HepG2 (cell line): ENCODE data around the gene CPM. TPM values are rescaled to one million over a fixed set of nuclear protein-coding genes. Genes with fewer than 3 reads are reported as not detected.

Experiments used
- ATAC-seq: fragments of 200-7000 bp; cut with Tn5 transposase; 3 replicates; pipeline ENCODE4 v1.9.1; 2020; ENCODE audit warnings: mild to moderate bottlenecking, moderate library complexity
- BruUV-seq: library from RNA; stranded (reverse); fragments of 400-500 nt; replicated peaks from 2 replicates; lab custom pipeline; 2021; lab: Mats Ljungman, UMichigan
- CTCF ChIA-PET: fragments of 300-600 bp; formaldehyde crosslinking; extraction: SDS; loops from one replicate; lab custom pipeline; 2021; ENCODE audit warnings: low total read pairs, inconsistent platforms, low intra/inter-chr PET ratio; lab: Yijun Ruan, JAX
- POLR2A ChIA-PET: fragments of 350-600 bp; sonication (Branson Sonifier 250); formaldehyde crosslinking; loops from one replicate; lab custom pipeline; 2020; ENCODE audit warnings: antibody characterized with exemption, inconsistent platforms; lab: Yijun Ruan, JAX
- DNase-seq: peaks from one replicate; pipeline ENCODE4 v3.0.0-alpha.2; 2015; ENCODE audit warnings: low spot score
- FAIRE-seq: peaks from 3 replicates; lab custom pipeline; 2011; peaks lifted over from hg19 to GRCh38; lab: Jason Lieb, UNC
- H2AFZ ChIP-seq: one replicate; pipeline ENCODE4 v1.6.1; 2011; ENCODE audit warnings: low read length, inconsistent platforms
- H3K27ac ChIP-seq: fragments of 300-600 bp; 3 replicates; pipeline ENCODE4 v1.8.0; 2011; ENCODE audit warnings: mixed run types, mild to moderate bottlenecking, mixed read lengths, low read length, inconsistent platforms; ENCODE audit not compliant: insufficient read depth; ENCODE audit errors: extremely low read length
- H3K27me3 ChIP-seq, 2 experiments: fragments of 200-600 bp in 1 of 2; 2 replicates in 1 of 2; 3 replicates in 1 of 2; pipeline versions ENCODE4 v1.6.0 to v1.8.0; 2011; ENCODE audit warnings: low read length in 2 of 2, mild to moderate bottlenecking in 2 of 2, moderate library complexity in 2 of 2, inconsistent platforms in 1 of 2; ENCODE audit not compliant: insufficient read depth in 2 of 2, control insufficient read depth in 1 of 2
- H3K36me3 ChIP-seq, 2 experiments: fragments of 200-600 bp in 1 of 2; replicated peaks in 1 of 2; 2 replicates in 1 of 2; 3 replicates in 1 of 2; pipeline versions ENCODE4 v1.5.1 to v1.8.0; 2011; ENCODE audit warnings: low read length in 2 of 2, inconsistent platforms in 1 of 2; ENCODE audit not compliant: insufficient read depth in 2 of 2, control insufficient read depth in 1 of 2
- H3K4me1 ChIP-seq: 2 replicates; pipeline ENCODE4 v1.5.1; 2012; ENCODE audit warnings: low read length, inconsistent platforms; ENCODE audit not compliant: insufficient read depth
- H3K4me2 ChIP-seq: 2 replicates; pipeline ENCODE4 v1.6.0; 2011; ENCODE audit warnings: low read depth, low read length, inconsistent platforms
- H3K4me3 ChIP-seq, 3 experiments: fragments of 200-600 bp in 1 of 3; sonication (generic), shearing (Covaris generic) in 1 of 3; replicated peaks in 1 of 3; 2 replicates each; pipeline ENCODE4 v1.5.1; 2011 to 2016; ENCODE audit warnings: low read length in 3 of 3, inconsistent platforms in 2 of 3, low read depth in 2 of 3, mild to moderate bottlenecking in 2 of 3, control low read depth in 1 of 3, mixed read lengths in 1 of 3; ENCODE audit not compliant: insufficient read depth in 1 of 3
- H3K79me2 ChIP-seq: one replicate; pipeline ENCODE4 v1.6.1; 2011; ENCODE audit warnings: low read length, inconsistent platforms; ENCODE audit not compliant: insufficient read depth
- H3K9ac ChIP-seq: 2 replicates; pipeline ENCODE4 v1.6.0; 2011; ENCODE audit warnings: mild to moderate bottlenecking, low read depth, low read length, inconsistent platforms; ENCODE audit not compliant: insufficient read depth
- H3K9me3 ChIP-seq: 2 replicates; pipeline ENCODE4 v1.5.1; 2012; ENCODE audit warnings: mild to moderate bottlenecking, low read length
- H4K20me1 ChIP-seq: 2 replicates; pipeline ENCODE4 v1.6.0; 2011; ENCODE audit warnings: inconsistent platforms, mild to moderate bottlenecking, low read length, moderate library complexity; ENCODE audit not compliant: insufficient read depth
- DNMT1 ChIP-seq: sonication (generic); formaldehyde crosslinking; IDR thresholded peaks from 2 replicates; pipeline ENCODE4 v1.5.1; 2020; ENCODE audit warnings: mild to moderate bottlenecking, missing genetic modification reagents
- GPN1 ChIP-seq: sonication (generic); formaldehyde crosslinking; IDR thresholded peaks from 2 replicates; pipeline ENCODE4 v1.5.1; 2020; ENCODE audit warnings: missing genetic modification reagents, borderline replicate concordance
- HOXD1 ChIP-seq: sonication (generic); formaldehyde crosslinking; IDR thresholded peaks from 2 replicates; pipeline ENCODE4 v1.5.0; 2020; ENCODE audit warnings: missing genetic modification reagents
- JUN ChIP-seq: sonication (generic); formaldehyde crosslinking; IDR thresholded peaks from 2 replicates; pipeline ENCODE4 v1.4.0; 2020; ENCODE audit warnings: mild to moderate bottlenecking, missing genetic modification reagents
- JUNB ChIP-seq: sonication (generic); formaldehyde crosslinking; IDR thresholded peaks from 2 replicates; pipeline ENCODE4 v1.8.0; 2022; ENCODE audit warnings: missing genetic modification reagents, mild to moderate bottlenecking, borderline replicate concordance
- MBD4 ChIP-seq: IDR thresholded peaks from 2 replicates; pipeline ENCODE4 v1.6.1; 2012; ENCODE audit warnings: low read length, inconsistent platforms, borderline replicate concordance
- MBNL3 ChIP-seq: fragments of 250-450 bp; sonication (Bioruptor Pico); conservative IDR thresholded peaks from 2 replicates; pipeline ENCODE4 v1.8.0; 2022; ENCODE audit warnings: mild to moderate bottlenecking, inconsistent platforms
- NCOA1 ChIP-seq: sonication (generic); formaldehyde crosslinking; IDR thresholded peaks from 2 replicates; pipeline ENCODE4 v1.9.0; 2021; ENCODE audit warnings: missing genetic modification reagents
- NFYC ChIP-seq: IDR thresholded peaks from 2 replicates; pipeline ENCODE4 v1.6.1; 2016; ENCODE audit warnings: missing genetic modification reagents, missing compliant biosample characterization
- RFX5 ChIP-seq: IDR thresholded peaks from 2 replicates; pipeline ENCODE4 v1.6.1; 2011; ENCODE audit warnings: low read depth, low read length, improper control_type of control experiment
- SMAD1 ChIP-seq: sonication (generic); formaldehyde crosslinking; IDR thresholded peaks from 2 replicates; pipeline ENCODE4 v1.4.0; 2020; ENCODE audit warnings: missing genetic modification reagents, low read depth, mild to moderate bottlenecking, borderline replicate concordance
- SOX6 ChIP-seq, 2 experiments: fragments of 450-650 bp in 1 of 2; sonication (generic) in 1 of 2; formaldehyde crosslinking in 1 of 2; IDR thresholded peaks; 2 replicates each; pipeline versions ENCODE4 v1.4.0 to v1.6.1; 2017 to 2020; ENCODE audit warnings: antibody characterized with exemption in 1 of 2, mild to moderate bottlenecking in 1 of 2, missing genetic modification reagents in 1 of 2
- SRY ChIP-seq: sonication (generic); formaldehyde crosslinking; IDR thresholded peaks from 2 replicates; pipeline ENCODE4 v1.8.0; 2022; ENCODE audit warnings: mild to moderate bottlenecking, missing genetic modification reagents
- TFE3 ChIP-seq: IDR thresholded peaks from 2 replicates; pipeline ENCODE4 v1.6.1; 2016
- XRCC5 ChIP-seq: fragments of 200-400 bp; formaldehyde crosslinking; optimal IDR thresholded peaks from 2 replicates; pipeline ENCODE3; 2017; ENCODE audit warnings: mild to moderate bottlenecking, low read length
- ZNF143 ChIP-seq: sonication (generic); formaldehyde crosslinking; IDR thresholded peaks from 2 replicates; pipeline ENCODE4 v1.4.0; 2020; ENCODE audit warnings: missing genetic modification reagents
- ZNF747 ChIP-seq: sonication (generic); formaldehyde crosslinking; IDR thresholded peaks from 2 replicates; pipeline ENCODE4 v1.8.1; 2023; ENCODE audit warnings: missing genetic modification reagents, mild to moderate bottlenecking, borderline replicate concordance
- WGBS: methylation state at CpG from one replicate; pipeline ENCODE4 v1.1.6; 2017; ENCODE audit warnings: low lambda C conversion rate; 5-methylcytosine and 5-hydroxymethylcytosine counted together
- in situ Hi-C: cut with HindIII; loops from 2 replicates; pipeline ENCODE4 v1.10.0; 2017; ENCODE audit warnings: low pct_unique_long_range_greater_than_20kb; ENCODE audit not compliant: extremely low pct_ligation_motif_present
- intact Hi-C: fragments of 100-400 bp; cut with micrococcal nuclease; formaldehyde crosslinking; loops from one replicate; pipeline ENCODE4 v1.10.0; 2022; ENCODE audit not compliant: unreplicated experiment
- polyA plus RNA-seq, 8 experiments: library from polyadenylated mRNA; depleted of rRNA in 3 of 8; stranded (reverse) in 7 of 8; unstranded in 1 of 8; fragments of >200 nt; fragmentation: Illumina TruSeq in 4 of 8; extraction: Trizol in 4 of 8; gene quantifications; 2 replicates each; pipeline versions ENCODE4 v1.2.1 to v1.2.3, GENCODE V29; 2011 to 2016; ENCODE audit warnings: low read depth in 4 of 8, missing spikeins in 1 of 8, mixed read lengths in 1 of 8; ENCODE audit not compliant: insufficient read depth in 1 of 8
- total RNA-seq, 5 experiments: library from RNA; depleted of rRNA; stranded (reverse); fragments of >200 nt; fragmentation: Illumina TruSeq; extraction: Trizol; gene quantifications; 2 replicates each; pipeline ENCODE4 v1.2.3, GENCODE V29; 2016; ENCODE audit warnings: low read depth in 1 of 5
- TF ChIP-seq, protein P1 (sequence below): sonication (generic); formaldehyde crosslinking; IDR thresholded peaks from 2 replicates; pipeline ENCODE4 v1.4.0; 2020; ENCODE audit warnings: missing genetic modification reagents
- TF ChIP-seq, protein P2 (sequence below): sonication (generic); formaldehyde crosslinking; IDR thresholded peaks from 2 replicates; pipeline ENCODE4 v1.8.1; 2023; ENCODE audit warnings: mild to moderate bottlenecking, missing genetic modification reagents
- TF ChIP-seq, protein P3 (sequence below): IDR thresholded peaks from 2 replicates; pipeline ENCODE4 v1.6.1; 2016; ENCODE audit warnings: missing genetic modification reagents, missing compliant biosample characterization

The CPM gene
- total and polyA plus RNA-seq, 2 of the 13 experiments (the other 11 are each of a cell fraction or from before 2014, with no cell fraction given) = not detected

DNA sequence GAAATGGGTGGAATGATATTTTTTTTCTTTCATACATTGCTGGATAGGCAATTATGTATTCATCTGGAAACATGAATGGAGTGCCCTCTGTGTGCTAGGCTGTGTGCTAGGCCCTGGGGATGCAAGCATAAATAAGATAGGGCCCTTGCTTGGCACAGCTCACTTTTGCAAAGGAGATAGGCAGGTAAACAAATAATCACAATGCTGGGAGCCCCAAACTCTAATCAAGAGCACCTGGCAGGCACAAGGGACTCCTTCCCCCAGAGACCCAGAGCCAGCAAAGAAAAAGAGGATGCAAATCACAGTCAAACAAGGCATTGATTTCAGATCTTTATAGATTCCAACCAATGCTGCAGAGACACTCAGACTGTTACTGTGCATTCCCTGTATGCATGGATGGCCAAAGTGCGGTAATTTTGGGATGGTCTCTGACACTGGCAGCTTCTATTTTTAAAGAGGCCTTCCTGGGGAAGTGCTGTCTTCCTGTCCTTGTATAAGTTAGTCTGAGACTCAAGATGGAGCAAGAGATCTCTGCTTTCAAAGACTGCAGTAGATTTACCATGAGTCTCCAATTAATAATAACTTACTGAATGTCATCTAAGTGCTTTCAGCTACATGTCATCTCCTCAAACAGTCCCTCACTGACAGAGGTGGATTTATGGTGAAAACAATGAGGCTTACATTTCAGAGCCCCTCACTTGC, 45.1 kb upstream of the CPM start:
- intact Hi-C loops = no loop called here
- CTCF ChIA-PET = no interaction called here
- peaks cover 14% of the 10 kb centered on the region for H3K4me1 ChIP-seq
- BruUV-seq = no TSS peak
- peaks cover 8% of the 10 kb centered on the region for H3K9me3 ChIP-seq
- POLR2A ChIA-PET = no interaction called here
- no peaks in the 10 kb centered on the region for H4K20me1 ChIP-seq
- no peak for DNase-seq
- H2AFZ ChIP-seq = no peak overlapping the region
- H3K27ac ChIP-seq = no peak overlapping the region
- no peaks in the 10 kb centered on the region for H3K79me2 ChIP-seq
- no peaks in the 10 kb centered on the region; a peak in 1 of 5 replicates for H3K27me3 ChIP-seq
- TF ChIP-seq ZNF143 (CRISPR knock-in tag) (no peak), MBD4 (no peak), GPN1 (no peak), ZNF747 (CRISPR knock-in tag) (no peak), XRCC5 (no peak), SMAD1 (CRISPR knock-in tag) (no peak), NFYC (no peak), HOXD1 (CRISPR knock-in tag) (no peak), SOX6 (IDR thresholded peaks at IDR 0.05) (no peak), SOX6 (CRISPR knock-in tag; IDR thresholded peaks at IDR 0.05) (no peak), MBNL3 (CRISPR knock-in tag) (no peak), DNMT1 (CRISPR knock-in tag) (no peak), RFX5 (no peak), JUN (CRISPR knock-in tag) (no peak), JUNB (no peak), NCOA1 (CRISPR knock-in tag) (no peak), TFE3 (CRISPR knock-in tag) (no peak), SRY (CRISPR knock-in tag) (no peak)
- TF ChIP-seq, protein P1, sequence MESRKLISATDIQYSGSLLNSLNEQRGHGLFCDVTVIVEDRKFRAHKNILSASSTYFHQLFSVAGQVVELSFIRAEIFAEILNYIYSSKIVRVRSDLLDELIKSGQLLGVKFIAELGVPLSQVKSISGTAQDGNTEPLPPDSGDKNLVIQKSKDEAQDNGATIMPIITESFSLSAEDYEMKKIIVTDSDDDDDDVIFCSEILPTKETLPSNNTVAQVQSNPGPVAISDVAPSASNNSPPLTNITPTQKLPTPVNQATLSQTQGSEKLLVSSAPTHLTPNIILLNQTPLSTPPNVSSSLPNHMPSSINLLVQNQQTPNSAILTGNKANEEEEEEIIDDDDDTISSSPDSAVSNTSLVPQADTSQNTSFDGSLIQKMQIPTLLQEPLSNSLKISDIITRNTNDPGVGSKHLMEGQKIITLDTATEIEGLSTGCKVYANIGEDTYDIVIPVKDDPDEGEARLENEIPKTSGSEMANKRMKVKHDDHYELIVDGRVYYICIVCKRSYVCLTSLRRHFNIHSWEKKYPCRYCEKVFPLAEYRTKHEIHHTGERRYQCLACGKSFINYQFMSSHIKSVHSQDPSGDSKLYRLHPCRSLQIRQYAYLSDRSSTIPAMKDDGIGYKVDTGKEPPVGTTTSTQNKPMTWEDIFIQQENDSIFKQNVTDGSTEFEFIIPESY (CRISPR knock-in tag) = no peak
- TF ChIP-seq, protein P2, sequence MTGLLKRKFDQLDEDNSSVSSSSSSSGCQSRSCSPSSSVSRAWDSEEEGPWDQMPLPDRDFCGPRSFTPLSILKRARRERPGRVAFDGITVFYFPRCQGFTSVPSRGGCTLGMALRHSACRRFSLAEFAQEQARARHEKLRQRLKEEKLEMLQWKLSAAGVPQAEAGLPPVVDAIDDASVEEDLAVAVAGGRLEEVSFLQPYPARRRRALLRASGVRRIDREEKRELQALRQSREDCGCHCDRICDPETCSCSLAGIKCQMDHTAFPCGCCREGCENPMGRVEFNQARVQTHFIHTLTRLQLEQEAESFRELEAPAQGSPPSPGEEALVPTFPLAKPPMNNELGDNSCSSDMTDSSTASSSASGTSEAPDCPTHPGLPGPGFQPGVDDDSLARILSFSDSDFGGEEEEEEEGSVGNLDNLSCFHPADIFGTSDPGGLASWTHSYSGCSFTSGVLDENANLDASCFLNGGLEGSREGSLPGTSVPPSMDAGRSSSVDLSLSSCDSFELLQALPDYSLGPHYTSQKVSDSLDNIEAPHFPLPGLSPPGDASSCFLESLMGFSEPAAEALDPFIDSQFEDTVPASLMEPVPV (CRISPR knock-in tag) = no peak
- TF ChIP-seq, protein P3, sequence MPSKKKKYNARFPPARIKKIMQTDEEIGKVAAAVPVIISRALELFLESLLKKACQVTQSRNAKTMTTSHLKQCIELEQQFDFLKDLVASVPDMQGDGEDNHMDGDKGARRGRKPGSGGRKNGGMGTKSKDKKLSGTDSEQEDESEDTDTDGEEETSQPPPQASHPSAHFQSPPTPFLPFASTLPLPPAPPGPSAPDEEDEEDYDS (CRISPR knock-in tag) = no peak
- no peak for FAIRE-seq
- 25% methylated on average over 1 of the region's 1 CpG for WGBS
- no peak overlapping the region for H3K9ac ChIP-seq
- in situ Hi-C loops = no loop called here
- no peak overlapping the region for H3K4me2 ChIP-seq
- no peaks in the 10 kb centered on the region for H3K36me3 ChIP-seq
- no peak for ATAC-seq
- no peak overlapping the region for H3K4me3 ChIP-seq
